ENCODE results near the gene KIRREL3. TPM values are rescaled to one million over a fixed set of nuclear protein-coding genes. Genes with fewer than 3 reads are reported as not detected.

KIRREL3 gene
- total RNA-seq, 2 experiments from 2014 or later = not detected

- Histone ChIP-seq H3K27ac (ENCODE audit: low read depth in 1 of 2, low read length in 2 of 2) (no peak overlapping the region), H3K9me3 (ENCODE audit: control insufficient read depth in 1 of 2, insufficient read depth in 1 of 2, low read length in 2 of 2) (no peaks in the 10 kb centered on the region), H3K4me1 (ENCODE audit: insufficient read depth, low read length) (no peaks in the 10 kb centered on the region), H3K4me3 (ENCODE audit: low read length) (no peak overlapping the region), H3K36me3 (ENCODE audit: insufficient read depth, low read length) (no peaks in the 10 kb centered on the region), H3K27me3 (ENCODE audit: control insufficient read depth in 1 of 2, insufficient read depth in 2 of 2, low read length in 2 of 2) (no peaks in the 10 kb centered on the region)
- DNase-seq (no peak), ATAC-seq (ENCODE audit: poor library complexity) (no peak)
- no peaks in the 10 kb centered on the region for H3K9me3 Mint-ChIP-seq
- ChIA-PET CTCF (no interaction called here), POLR2A (no interaction called here)
- H3K36me3 Mint-ChIP-seq (ENCODE audit: low read depth) = no peaks in the 10 kb centered on the region
- no peak overlapping the region for H3K27ac Mint-ChIP-seq
- intact Hi-C loops (cut with DNase I, micrococcal nuclease) = no loop called here
- no peak for TF ChIP-seq CTCF (IDR thresholded peaks at IDR 0.05)
- H3K27me3 Mint-ChIP-seq = peaks cover 4% of the 10 kb centered on the region
- no peaks in the 10 kb centered on the region for H3K4me1 Mint-ChIP-seq (ENCODE audit: low read depth)
- H3K4me3 Mint-ChIP-seq = no peak overlapping the region
Measured at GRCh38 chr11:126583101-126583500, 417.5 kb downstream of the KIRREL3 start.

- TF ChIP-seq CTCF (IDR thresholded peaks at IDR 0.05) = no peak
- Mint-ChIP-seq H3K27me3 (peaks cover 4% of the 10 kb centered on the region), H3K9me3 (no peaks in the 10 kb centered on the region), H3K27ac (no peak overlapping the region), H3K4me1 (ENCODE audit: low read depth) (no peaks in the 10 kb centered on the region), H3K36me3 (ENCODE audit: low read depth) (no peaks in the 10 kb centered on the region), H3K4me3 (no peak overlapping the region)
- Histone ChIP-seq H3K4me3 (ENCODE audit: low read length) (no peak overlapping the region), H3K27ac (ENCODE audit: low read depth in 1 of 2, low read length in 2 of 2) (no peak overlapping the region), H3K9me3 (ENCODE audit: control insufficient read depth in 1 of 2, insufficient read depth in 1 of 2, low read length in 2 of 2) (no peaks in the 10 kb centered on the region), H3K27me3 (ENCODE audit: control insufficient read depth in 1 of 2, insufficient read depth in 2 of 2, low read length in 2 of 2) (no peaks in the 10 kb centered on the region), H3K36me3 (ENCODE audit: insufficient read depth, low read length) (no peaks in the 10 kb centered on the region), H3K4me1 (ENCODE audit: insufficient read depth, low read length) (no peaks in the 10 kb centered on the region)
- ChIA-PET POLR2A (no interaction called here), CTCF (no interaction called here)
- intact Hi-C loops (cut with DNase I, micrococcal nuclease) = no loop called here
- DNase-seq (no peak), ATAC-seq (ENCODE audit: poor library complexity) (no peak)
Measured at GRCh38 chr11:126581871-126582648, 418.5 kb downstream of the KIRREL3 start.

- Mint-ChIP-seq H3K27ac (no peak overlapping the region), H3K9me3 (no peaks in the 10 kb centered on the region), H3K4me1 (ENCODE audit: low read depth) (no peaks in the 10 kb centered on the region), H3K36me3 (ENCODE audit: low read depth) (no peaks in the 10 kb centered on the region), H3K27me3 (peaks cover 10% of the 10 kb centered on the region), H3K4me3 (no peak overlapping the region)
- H3K9me3 ChIP-seq (ENCODE audit: control insufficient read depth in 1 of 2, insufficient read depth in 1 of 2, low read length in 2 of 2) = no peaks in the 10 kb centered on the region
- H3K4me1 ChIP-seq (ENCODE audit: insufficient read depth, low read length) = no peaks in the 10 kb centered on the region
- no peaks in the 10 kb centered on the region for H3K27me3 ChIP-seq (ENCODE audit: control insufficient read depth in 1 of 2, insufficient read depth in 2 of 2, low read length in 2 of 2)
- DNase-seq (no peak), ATAC-seq (ENCODE audit: poor library complexity) (no peak)
- intact Hi-C loops (cut with DNase I, micrococcal nuclease) = no loop called here
- no peak overlapping the region for H3K27ac ChIP-seq (ENCODE audit: low read depth in 1 of 2, low read length in 2 of 2)
- no peaks in the 10 kb centered on the region for H3K36me3 ChIP-seq (ENCODE audit: insufficient read depth, low read length)
- no peak for TF ChIP-seq CTCF (IDR thresholded peaks at IDR 0.05)
- ChIA-PET CTCF (no interaction called here), POLR2A (no interaction called here)
- H3K4me3 ChIP-seq (ENCODE audit: low read length) = no peak overlapping the region
Measured at GRCh38 chr11:126578426-126578825, 422.1 kb downstream of the KIRREL3 start.

Data from CD4-positive, alpha-beta T cell (primary cell).